ENCODE data around the gene GKN1. TPM values are rescaled to one million over a fixed set of nuclear protein-coding genes. Genes with fewer than 3 reads are reported as not detected.

Gene GKN1, protein sequence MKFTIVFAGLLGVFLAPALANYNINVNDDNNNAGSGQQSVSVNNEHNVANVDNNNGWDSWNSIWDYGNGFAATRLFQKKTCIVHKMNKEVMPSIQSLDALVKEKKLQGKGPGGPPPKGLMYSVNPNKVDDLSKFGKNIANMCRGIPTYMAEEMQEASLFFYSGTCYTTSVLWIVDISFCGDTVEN
- total RNA-seq, result not detected

DNA sequence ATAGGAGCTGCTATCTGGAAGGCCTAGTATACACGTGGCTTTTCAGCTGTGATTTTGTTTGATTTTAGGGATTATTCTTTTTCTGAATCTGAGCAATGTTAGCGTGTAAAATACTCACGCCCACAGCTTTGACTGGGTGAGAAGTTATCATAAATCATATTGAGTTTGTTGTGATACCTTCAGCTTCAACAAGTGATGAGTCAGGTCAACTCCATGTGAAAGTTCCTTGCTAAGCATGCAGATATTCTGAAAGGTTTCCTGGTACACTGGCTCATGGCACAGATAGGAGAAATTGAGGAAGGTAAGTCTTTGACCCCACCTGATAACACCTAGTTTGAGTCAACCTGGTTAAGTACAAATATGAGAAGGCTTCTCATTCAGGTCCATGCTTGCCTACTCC, at the start of gene GKN1:
TSS of gene GKN1 (plus strand) at position 386 of the 400 bp plus-strand sequence. CDS start 42 bp downstream, outside the sequence.

DNA sequence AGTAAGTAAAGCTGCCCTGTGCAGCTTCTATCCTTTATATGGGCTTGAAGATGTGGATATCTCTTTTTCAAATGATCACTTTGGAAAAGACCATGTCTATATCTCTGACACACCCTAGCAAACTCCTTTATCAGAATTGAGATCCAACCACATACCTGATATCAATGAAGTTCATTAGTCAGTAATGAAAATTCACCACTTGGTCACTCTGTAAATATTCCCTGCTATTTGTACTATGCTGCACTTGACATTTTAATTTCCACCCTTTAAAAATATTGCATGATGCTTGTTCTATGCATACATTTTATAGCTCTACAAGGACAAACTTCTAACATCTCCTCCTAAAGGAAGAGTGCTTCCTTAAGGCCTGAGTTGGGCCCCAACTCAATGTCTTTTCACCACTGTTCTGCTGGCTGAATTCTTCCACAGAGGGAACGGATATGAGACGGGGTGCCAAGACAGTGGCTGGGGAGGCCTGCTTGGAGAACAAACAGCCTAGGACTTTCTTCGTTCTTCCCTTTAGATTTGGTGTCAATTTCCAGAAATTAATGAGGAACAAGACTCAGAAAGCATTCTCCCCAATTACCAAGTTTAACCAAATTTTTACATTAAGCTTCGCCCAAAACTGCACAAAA, 21.4 kb upstream of the GKN1 start, which contains the start of gene GKN2:
TSS of gene GKN2 (minus strand) at position 7 of the 635 bp plus-strand sequence. CDS start 32 bp downstream, outside the sequence.

DNA sequence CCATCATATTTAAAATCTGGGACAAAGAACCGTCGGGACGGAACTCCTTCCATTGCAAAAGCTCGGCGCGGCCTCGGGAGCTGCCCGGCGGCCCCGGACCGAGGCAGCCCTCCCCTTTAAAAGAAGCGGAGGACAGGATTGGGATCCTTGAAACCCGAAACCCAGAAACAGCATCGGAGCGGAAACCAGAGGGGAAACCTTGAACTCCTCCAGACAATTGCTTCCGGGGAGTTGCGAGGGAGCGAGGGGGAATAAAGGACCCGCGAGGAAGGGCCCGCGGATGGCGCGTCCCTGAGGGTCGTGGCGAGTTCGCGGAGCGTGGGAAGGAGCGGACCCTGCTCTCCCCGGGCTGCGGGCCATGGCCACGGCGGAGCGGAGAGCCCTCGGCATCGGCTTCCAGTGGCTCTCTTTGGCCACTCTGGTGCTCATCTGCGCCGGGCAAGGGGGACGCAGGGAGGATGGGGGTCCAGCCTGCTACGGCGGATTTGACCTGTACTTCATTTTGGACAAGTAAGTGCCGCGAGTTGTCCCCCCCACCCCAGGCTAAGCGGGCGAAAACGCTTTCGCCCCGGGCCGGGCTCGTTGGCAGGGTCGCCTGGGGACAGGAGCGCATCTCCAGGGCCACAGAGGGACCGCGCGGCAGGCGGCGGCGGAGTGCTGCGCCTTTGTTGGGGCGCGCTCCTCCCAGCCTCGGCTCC, 38.9 kb downstream of the GKN1 start, which contains the start of gene ANTXR1:
TSS of gene ANTXR1 (plus strand) at position 38 of the 698 bp plus-strand sequence. CDS start at position 359, 321 bp downstream.

Other genes with a start within 250 kb of the GKN1 start
- under 1 TPM; 0.34 to 0.67 TPM for gene ARHGAP25, start 239.8 kb upstream of the GKN1 start, total RNA-seq
- not detected for gene BMP10, start 103.2 kb upstream of the GKN1 start, total RNA-seq
- not detected for gene GKN2, start 21.7 kb upstream of the GKN1 start, total RNA-seq
- 10 to 100 TPM; 59.3 to 98.1 TPM for gene ANTXR1, start 38.5 kb downstream of the GKN1 start, total RNA-seq